ENCODE measurements around the gene BCAS3.

Gene BCAS3

GRCh38 chr17:60781880-60782412 lies 104.3 kb downstream of the BCAS3 start:
- no peaks in the 10 kb centered on the region for H3K79me2 ChIP-seq (ENCODE audit: control insufficient read depth, insufficient read depth, low read length, poor library complexity)
- no peak overlapping the region for H3K23ac ChIP-seq (ENCODE audit: low read length)
- H2AK5ac ChIP-seq (ENCODE audit: low read length) = no peak overlapping the region
- DNase-seq = no peak
- H2BK120ac ChIP-seq (ENCODE audit: insufficient read depth, low read length, poor library complexity) = no peak overlapping the region
- no peak overlapping the region for H3K14ac ChIP-seq (ENCODE audit: low read length)
- no peaks in the 10 kb centered on the region for H3K9me3 ChIP-seq (ENCODE audit: insufficient read depth, low read depth, low read length)
- H4K91ac ChIP-seq (ENCODE audit: low read depth, low read length) = no peak overlapping the region
- no peak overlapping the region for H4K12ac ChIP-seq (ENCODE audit: low read depth, low read length)
- H3K27me3 ChIP-seq (ENCODE audit: insufficient read depth, low read length) = no peaks in the 10 kb centered on the region
- H3K18ac ChIP-seq (ENCODE audit: low read length) = no peak overlapping the region
- H4K8ac ChIP-seq (ENCODE audit: low read depth, low read length) = no peak overlapping the region
- no peak overlapping the region for H2AFZ ChIP-seq (ENCODE audit: insufficient read depth, low read length, poor library complexity)
- no peak overlapping the region for H2BK5ac ChIP-seq (ENCODE audit: low read depth, low read length, poor library complexity)
- H3K79me1 ChIP-seq (ENCODE audit: low read length) = no peaks in the 10 kb centered on the region
- no peak overlapping the region for H3K4ac ChIP-seq (ENCODE audit: low read depth, low read length)
- H3K27ac ChIP-seq (ENCODE audit: low read depth, low read length) = no peak overlapping the region
- no peaks in the 10 kb centered on the region for H3K4me1 ChIP-seq (ENCODE audit: control insufficient read depth in 1 of 2, insufficient read depth in 2 of 2, low read length in 2 of 2)
- no peak overlapping the region for H3K4me3 ChIP-seq (ENCODE audit: low read depth, low read length)
- no peak overlapping the region for H2BK12ac ChIP-seq (ENCODE audit: low read length)
- no peaks in the 10 kb centered on the region for H3K36me3 ChIP-seq (ENCODE audit: control insufficient read depth in 1 of 2, insufficient read depth in 2 of 2, low read length in 2 of 2)
- H3K9ac ChIP-seq (ENCODE audit: low read length) = no peak overlapping the region
- no peak overlapping the region for H3K4me2 ChIP-seq (ENCODE audit: low read length)

GRCh38 chr17:60782742-60783141 lies 105.1 kb downstream of the BCAS3 start:
- Histone ChIP-seq H3K27me3 (ENCODE audit: insufficient read depth, low read length) (no peaks in the 10 kb centered on the region), H2AFZ (ENCODE audit: insufficient read depth, low read length, poor library complexity) (no peak overlapping the region), H3K18ac (ENCODE audit: low read length) (no peak overlapping the region), H3K4me3 (ENCODE audit: low read depth, low read length) (no peak overlapping the region), H3K36me3 (ENCODE audit: control insufficient read depth in 1 of 2, insufficient read depth in 2 of 2, low read length in 2 of 2) (no peaks in the 10 kb centered on the region), H2BK5ac (ENCODE audit: low read depth, low read length, poor library complexity) (no peak overlapping the region), H3K4me2 (ENCODE audit: low read length) (no peak overlapping the region), H2BK12ac (ENCODE audit: low read length) (no peak overlapping the region), H3K79me2 (ENCODE audit: control insufficient read depth, insufficient read depth, low read length, poor library complexity) (no peaks in the 10 kb centered on the region), H4K8ac (ENCODE audit: low read depth, low read length) (no peak overlapping the region), H3K23ac (ENCODE audit: low read length) (no peak overlapping the region), H4K91ac (ENCODE audit: low read depth, low read length) (no peak overlapping the region), H3K27ac (ENCODE audit: low read depth, low read length) (no peak overlapping the region), H3K4ac (ENCODE audit: low read depth, low read length) (no peak overlapping the region), H3K9ac (ENCODE audit: low read length) (no peak overlapping the region), H2BK120ac (ENCODE audit: insufficient read depth, low read length, poor library complexity) (no peak overlapping the region), H3K14ac (ENCODE audit: low read length) (no peak overlapping the region), H3K79me1 (ENCODE audit: low read length) (no peaks in the 10 kb centered on the region), H3K4me1 (ENCODE audit: control insufficient read depth in 1 of 2, insufficient read depth in 2 of 2, low read length in 2 of 2) (no peaks in the 10 kb centered on the region), H3K9me3 (ENCODE audit: insufficient read depth, low read depth, low read length) (no peaks in the 10 kb centered on the region), H2AK5ac (ENCODE audit: low read length) (no peak overlapping the region), H4K12ac (ENCODE audit: low read depth, low read length) (no peak overlapping the region)
- no peak for DNase-seq
- no CpG with 5 or more reads among the region's 3 CpGs for WGBS (ENCODE audit: extremely low coverage, insufficient coverage, insufficient read length)

- no peak overlapping the region for H3K4me3 ChIP-seq (ENCODE audit: low read depth, low read length)
- H3K4me2 ChIP-seq (ENCODE audit: low read length) = no peak overlapping the region
- H2AFZ ChIP-seq (ENCODE audit: insufficient read depth, low read length, poor library complexity) = no peak overlapping the region
- no peak overlapping the region for H2AK5ac ChIP-seq (ENCODE audit: low read length)
- H3K36me3 ChIP-seq (ENCODE audit: control insufficient read depth in 1 of 2, insufficient read depth in 2 of 2, low read length in 2 of 2) = no peaks in the 10 kb centered on the region
- H4K12ac ChIP-seq (ENCODE audit: low read depth, low read length) = no peak overlapping the region
- H3K18ac ChIP-seq (ENCODE audit: low read length) = no peak overlapping the region
- no peak for DNase-seq
- no peaks in the 10 kb centered on the region for H3K9me3 ChIP-seq (ENCODE audit: insufficient read depth, low read depth, low read length)
- no peak overlapping the region for H3K9ac ChIP-seq (ENCODE audit: low read length)
- no peaks in the 10 kb centered on the region for H3K79me2 ChIP-seq (ENCODE audit: control insufficient read depth, insufficient read depth, low read length, poor library complexity)
- no peaks in the 10 kb centered on the region for H3K27me3 ChIP-seq (ENCODE audit: insufficient read depth, low read length)
- H3K27ac ChIP-seq (ENCODE audit: low read depth, low read length) = no peak overlapping the region
- no peak overlapping the region for H4K8ac ChIP-seq (ENCODE audit: low read depth, low read length)
- H4K91ac ChIP-seq (ENCODE audit: low read depth, low read length) = no peak overlapping the region
- no peaks in the 10 kb centered on the region for H3K79me1 ChIP-seq (ENCODE audit: low read length)
- no peak overlapping the region for H3K14ac ChIP-seq (ENCODE audit: low read length)
- H2BK12ac ChIP-seq (ENCODE audit: low read length) = no peak overlapping the region
- no peak overlapping the region for H3K4ac ChIP-seq (ENCODE audit: low read depth, low read length)
- no peaks in the 10 kb centered on the region for H3K4me1 ChIP-seq (ENCODE audit: control insufficient read depth in 1 of 2, insufficient read depth in 2 of 2, low read length in 2 of 2)
- no peak overlapping the region for H2BK120ac ChIP-seq (ENCODE audit: insufficient read depth, low read length, poor library complexity)
- no peak overlapping the region for H3K23ac ChIP-seq (ENCODE audit: low read length)
- H2BK5ac ChIP-seq (ENCODE audit: low read depth, low read length, poor library complexity) = no peak overlapping the region
These were observed 112.6 kb downstream of the BCAS3 start for GRCh38 chr17:60790205-60790604.

- Histone ChIP-seq H2BK5ac (ENCODE audit: low read depth, low read length, poor library complexity) (no peak overlapping the region), H3K79me2 (ENCODE audit: control insufficient read depth, insufficient read depth, low read length, poor library complexity) (no peaks in the 10 kb centered on the region), H3K4ac (ENCODE audit: low read depth, low read length) (no peak overlapping the region), H4K12ac (ENCODE audit: low read depth, low read length) (no peak overlapping the region), H3K4me3 (ENCODE audit: low read depth, low read length) (no peak overlapping the region), H3K79me1 (ENCODE audit: low read length) (no peaks in the 10 kb centered on the region), H2BK12ac (ENCODE audit: low read length) (no peak overlapping the region), H3K27me3 (ENCODE audit: insufficient read depth, low read length) (no peaks in the 10 kb centered on the region), H3K27ac (ENCODE audit: low read depth, low read length) (no peak overlapping the region), H3K18ac (ENCODE audit: low read length) (no peak overlapping the region), H3K9me3 (ENCODE audit: insufficient read depth, low read depth, low read length) (no peaks in the 10 kb centered on the region), H2BK120ac (ENCODE audit: insufficient read depth, low read length, poor library complexity) (no peak overlapping the region), H3K4me2 (ENCODE audit: low read length) (no peak overlapping the region), H4K8ac (ENCODE audit: low read depth, low read length) (no peak overlapping the region), H3K23ac (ENCODE audit: low read length) (no peak overlapping the region), H3K36me3 (ENCODE audit: control insufficient read depth in 1 of 2, insufficient read depth in 2 of 2, low read length in 2 of 2) (no peaks in the 10 kb centered on the region), H2AK5ac (ENCODE audit: low read length) (no peak overlapping the region), H2AFZ (ENCODE audit: insufficient read depth, low read length, poor library complexity) (no peak overlapping the region), H4K91ac (ENCODE audit: low read depth, low read length) (no peak overlapping the region), H3K14ac (ENCODE audit: low read length) (no peak overlapping the region), H3K9ac (ENCODE audit: low read length) (no peak overlapping the region), H3K4me1 (ENCODE audit: control insufficient read depth in 1 of 2, insufficient read depth in 2 of 2, low read length in 2 of 2) (no peaks in the 10 kb centered on the region)
- DNase-seq = no peak
- WGBS (ENCODE audit: extremely low coverage, insufficient coverage, insufficient read length) = no CpG with 5 or more reads among the region's 10 CpGs
These were observed 114.7 kb downstream of the BCAS3 start for GRCh38 chr17:60792250-60792898.
